Right lobe of liver (tissue), 4 donors: ENCODE data around the gene CENPX.
A peak's percentile ranks its signal among the peaks of the same experiment; 100 is the strongest.

Source experiments
- POLR2A ChIP-seq: fragments of 450-650 bp; IDR thresholded peaks from one replicate; pipeline ENCODE4 v1.6.1; 2017; ENCODE audit warnings: antibody characterized with exemption, mild to moderate bottlenecking
- TF ChIP-seq, protein P1 (sequence below), 4 donors: fragments of 200-600 bp in 3 of 4; fragments of 450-650 bp in 1 of 4; IDR thresholded peaks; one replicate each; pipeline versions ENCODE4 v1.5.1 to v1.8.0; 2016 to 2022; ENCODE audit warnings: antibody characterized with exemption in 4 of 4, mild to moderate bottlenecking in 2 of 4
- donor health status: DM: no; HTN: no; CAD: no.
- donor health status: DM: no; HTN: no; CAD: no.
- donor health status: DM: no; HTN: yes; CAD: no.

DNA sequence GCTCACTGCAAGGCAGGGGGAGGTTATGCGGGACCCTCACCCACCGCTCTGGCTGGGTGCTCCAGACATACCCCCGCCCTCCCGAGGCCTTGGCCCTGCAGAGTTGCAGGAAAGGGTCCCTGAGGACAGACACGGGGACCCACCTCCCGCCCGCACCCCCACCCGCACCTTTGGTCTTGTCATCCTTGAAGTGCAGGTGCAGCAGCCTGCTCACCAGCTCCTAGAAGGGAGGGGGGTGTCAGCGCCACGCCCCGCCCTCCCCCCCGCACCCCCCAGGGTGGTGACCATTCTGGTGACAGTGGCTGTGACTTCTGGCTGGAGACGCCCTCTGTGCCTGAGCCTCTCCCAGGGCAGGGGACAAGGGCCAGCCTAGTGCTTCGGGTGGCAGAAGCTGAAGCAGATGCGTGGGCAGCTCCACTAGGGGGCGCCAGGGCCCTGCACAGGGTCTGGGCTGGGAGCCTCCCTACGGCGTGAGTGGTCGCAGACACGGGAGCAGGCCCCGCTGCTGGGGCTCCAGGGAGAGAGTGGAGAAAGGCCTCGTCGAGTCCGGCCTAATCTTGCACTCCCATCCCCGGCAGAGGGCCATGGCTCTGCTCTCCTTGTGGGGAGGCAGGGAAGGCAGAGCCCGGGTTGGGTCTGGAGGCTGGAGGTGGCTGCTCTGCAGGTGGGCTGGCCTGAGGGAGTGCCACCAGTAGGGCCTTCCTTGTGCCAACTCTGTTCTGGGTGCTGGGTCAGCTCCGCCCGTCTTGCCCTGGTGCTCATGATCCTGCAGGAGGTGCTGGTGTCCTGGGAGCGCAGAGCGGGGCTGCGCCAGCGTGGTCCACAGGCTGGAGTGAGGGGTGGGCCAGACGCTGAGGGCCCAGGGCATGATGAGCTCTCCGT is 2.7 kb downstream of the CENPX start:
- TF ChIP-seq, protein P1, sequence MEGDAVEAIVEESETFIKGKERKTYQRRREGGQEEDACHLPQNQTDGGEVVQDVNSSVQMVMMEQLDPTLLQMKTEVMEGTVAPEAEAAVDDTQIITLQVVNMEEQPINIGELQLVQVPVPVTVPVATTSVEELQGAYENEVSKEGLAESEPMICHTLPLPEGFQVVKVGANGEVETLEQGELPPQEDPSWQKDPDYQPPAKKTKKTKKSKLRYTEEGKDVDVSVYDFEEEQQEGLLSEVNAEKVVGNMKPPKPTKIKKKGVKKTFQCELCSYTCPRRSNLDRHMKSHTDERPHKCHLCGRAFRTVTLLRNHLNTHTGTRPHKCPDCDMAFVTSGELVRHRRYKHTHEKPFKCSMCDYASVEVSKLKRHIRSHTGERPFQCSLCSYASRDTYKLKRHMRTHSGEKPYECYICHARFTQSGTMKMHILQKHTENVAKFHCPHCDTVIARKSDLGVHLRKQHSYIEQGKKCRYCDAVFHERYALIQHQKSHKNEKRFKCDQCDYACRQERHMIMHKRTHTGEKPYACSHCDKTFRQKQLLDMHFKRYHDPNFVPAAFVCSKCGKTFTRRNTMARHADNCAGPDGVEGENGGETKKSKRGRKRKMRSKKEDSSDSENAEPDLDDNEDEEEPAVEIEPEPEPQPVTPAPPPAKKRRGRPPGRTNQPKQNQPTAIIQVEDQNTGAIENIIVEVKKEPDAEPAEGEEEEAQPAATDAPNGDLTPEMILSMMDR (IDR thresholded peaks at IDR 0.05), result peak; percentile 56 to 75 (median 70)
- TF ChIP-seq POLR2A, result no peak
